NCI-H2107 (cell line): Measurements from ENCODE around the gene USP49.

Experiments
- DNase-seq: peaks from one replicate; lab custom pipeline; 2025; lab: John Stamatoyannopoulos, UW

USP49 gene

GRCh38 chr6:41757271-41757670 is 137.9 kb downstream of the USP49 start:
- no peak for DNase-seq

GRCh38 chr6:41756354-41756753 is 138.8 kb downstream of the USP49 start:
- DNase-seq: no peak

- no peak for DNase-seq
These were observed 139.3 kb downstream of the USP49 start for GRCh38 chr6:41755895-41756294.

- DNase-seq: no peak
These were observed 144.8 kb downstream of the USP49 start for GRCh38 chr6:41750374-41750773.

DNA sequence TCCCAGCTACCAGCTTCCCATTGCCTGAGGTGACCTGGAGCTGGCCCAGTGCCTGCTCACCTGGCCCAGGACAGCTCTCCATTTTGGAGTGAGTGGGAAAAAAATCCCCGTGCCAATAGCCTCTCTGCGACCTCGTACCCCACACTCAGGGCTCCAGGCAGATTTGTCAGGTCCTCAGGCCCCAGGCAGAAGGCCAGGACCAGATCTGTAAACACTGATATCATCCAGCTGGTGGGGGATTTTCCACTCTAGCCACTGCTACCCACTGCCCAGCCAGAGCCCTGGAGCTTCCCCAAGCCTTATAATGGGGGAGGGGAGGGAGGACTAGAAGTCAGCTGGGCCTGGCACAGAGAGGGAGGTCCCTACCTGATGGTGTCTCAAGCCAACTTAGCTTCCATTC is 146.6 kb downstream of the USP49 start:
- DNase-seq: no peak

DNA sequence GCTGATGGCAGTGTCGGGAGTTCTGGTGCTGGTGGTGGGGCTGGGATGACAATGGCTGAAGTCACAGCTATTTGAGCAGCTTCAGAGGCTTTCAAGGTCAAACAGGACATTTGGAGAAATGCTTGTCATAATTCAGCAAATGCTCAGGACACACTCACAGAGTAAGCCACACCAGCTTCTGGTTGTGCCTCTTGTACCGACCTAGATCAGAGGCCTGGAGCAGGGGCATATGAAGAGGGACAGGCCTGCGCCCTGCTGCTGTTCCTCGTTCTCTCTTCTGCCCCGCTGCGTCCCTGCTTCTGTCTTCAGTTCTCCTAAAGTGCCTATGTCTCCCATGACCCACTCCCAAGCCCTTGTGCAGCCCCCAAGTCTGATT is 147.1 kb downstream of the USP49 start:
- DNase-seq: no peak

DNA sequence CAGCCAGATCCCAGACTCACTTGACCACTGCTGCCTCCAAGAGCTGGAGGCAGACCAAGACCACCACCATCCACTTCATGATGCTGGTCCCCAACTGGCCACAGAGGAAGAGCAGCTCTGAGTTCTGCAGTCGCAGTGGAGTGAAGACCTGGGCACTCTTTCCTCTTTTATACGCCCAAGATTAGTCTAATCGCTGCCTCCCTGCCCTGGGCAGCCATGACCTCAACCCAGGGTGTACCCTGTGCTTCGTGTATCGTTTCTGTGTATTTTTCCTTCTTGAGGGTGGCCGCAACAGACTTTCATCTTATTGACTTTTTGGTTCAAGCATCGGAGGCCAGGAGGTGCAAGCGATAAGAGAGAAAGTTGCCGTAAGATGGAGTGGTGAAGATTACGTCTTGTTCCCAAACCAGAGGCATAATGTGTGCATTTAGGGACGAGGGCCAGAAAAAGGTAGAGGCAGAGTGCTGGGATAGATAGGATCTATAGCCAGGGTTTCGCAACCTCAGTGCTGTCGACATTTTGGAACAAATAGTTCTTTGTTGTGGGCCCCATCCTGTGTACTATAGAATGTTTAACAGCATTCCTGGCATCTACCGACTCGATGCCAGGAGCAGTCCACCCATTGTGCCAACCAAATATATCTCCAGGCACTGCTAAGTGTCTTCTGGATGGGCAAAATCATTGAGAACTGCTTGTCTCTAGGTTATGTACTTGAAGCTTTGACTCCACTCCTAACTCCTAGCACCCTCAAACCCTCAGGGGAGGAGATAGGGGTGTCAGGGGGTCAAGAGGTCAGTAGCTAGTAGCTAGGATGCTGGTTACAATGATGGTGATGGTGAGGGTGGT is 147.7 kb downstream of the USP49 start, which contains the start of gene PGC:
Gene PGC, minus strand, starts transcription at position 142 of the 846 bp plus-strand sequence. Its CDS starts 63 bp downstream, at position 79.
- no peak for DNase-seq

- DNase-seq: no peak
These were observed 149.1 kb downstream of the USP49 start for GRCh38 chr6:41746107-41746506.

DNA sequence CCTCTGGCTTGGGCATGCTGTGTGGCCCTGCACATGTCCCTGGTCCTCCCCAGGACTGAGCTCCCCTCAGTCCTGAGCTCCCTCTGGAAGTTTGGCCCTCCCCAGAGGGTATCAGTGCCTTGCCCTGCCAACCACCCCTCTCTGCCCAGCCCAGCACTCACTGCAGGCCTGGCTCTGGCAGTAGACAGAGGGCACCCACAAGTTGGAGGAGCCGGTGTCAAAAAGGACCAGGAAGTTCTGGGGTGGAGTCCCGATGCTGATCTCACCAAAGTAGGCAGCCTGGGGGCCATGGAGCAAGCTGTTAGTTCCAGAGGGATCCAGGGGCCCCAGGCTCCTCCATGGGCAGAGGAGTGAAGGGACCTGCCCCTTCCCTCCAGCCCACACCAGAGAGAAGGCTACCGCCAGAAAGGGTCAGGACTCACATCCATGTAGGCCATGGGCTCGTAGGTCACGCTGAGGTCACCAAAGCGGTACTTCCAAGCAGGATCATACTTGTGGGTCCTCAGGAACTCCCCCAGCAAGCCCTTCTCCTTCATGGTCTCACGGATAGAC is 150.9 kb downstream of the USP49 start:
- DNase-seq: no peak

DNA sequence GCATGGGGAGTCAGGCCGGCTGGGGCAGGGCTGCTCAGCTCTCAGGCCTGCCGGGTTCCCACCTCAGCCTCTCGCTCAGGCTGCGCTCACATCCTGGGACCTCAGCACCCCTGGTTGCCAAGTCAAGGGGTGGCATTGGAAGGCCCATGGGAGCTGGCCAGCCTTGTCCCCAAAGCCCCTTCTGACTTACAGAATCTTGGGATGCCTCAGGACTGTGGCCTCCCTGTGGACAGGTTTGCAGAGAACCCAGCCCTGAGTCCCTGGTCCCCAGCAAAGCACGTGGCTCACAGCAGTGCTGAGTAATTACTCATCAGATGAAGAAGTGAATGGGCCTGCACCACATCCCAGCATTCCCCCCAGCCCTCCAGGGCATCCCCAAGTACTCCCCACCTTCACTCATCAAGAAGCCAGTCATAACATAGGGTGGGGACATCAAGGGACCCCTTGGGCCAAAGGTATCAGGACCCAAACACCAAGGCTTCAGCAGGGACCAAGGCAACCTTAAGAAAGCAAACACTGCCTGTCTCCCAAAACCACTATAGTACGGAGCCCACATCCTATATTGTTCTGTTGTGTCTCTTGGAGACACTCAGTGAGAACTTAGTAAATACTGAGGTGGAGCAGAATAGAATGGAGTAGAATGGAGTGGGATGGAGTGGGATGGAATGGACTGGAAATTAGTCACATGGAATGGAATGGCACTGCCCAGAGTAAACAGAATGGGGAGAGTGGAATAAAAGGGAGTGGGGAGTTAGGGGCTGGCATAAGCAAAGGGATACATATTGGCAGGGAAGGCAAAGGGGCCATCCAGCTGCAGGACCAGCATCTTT is 151.6 kb downstream of the USP49 start:
- DNase-seq: no peak

DNA sequence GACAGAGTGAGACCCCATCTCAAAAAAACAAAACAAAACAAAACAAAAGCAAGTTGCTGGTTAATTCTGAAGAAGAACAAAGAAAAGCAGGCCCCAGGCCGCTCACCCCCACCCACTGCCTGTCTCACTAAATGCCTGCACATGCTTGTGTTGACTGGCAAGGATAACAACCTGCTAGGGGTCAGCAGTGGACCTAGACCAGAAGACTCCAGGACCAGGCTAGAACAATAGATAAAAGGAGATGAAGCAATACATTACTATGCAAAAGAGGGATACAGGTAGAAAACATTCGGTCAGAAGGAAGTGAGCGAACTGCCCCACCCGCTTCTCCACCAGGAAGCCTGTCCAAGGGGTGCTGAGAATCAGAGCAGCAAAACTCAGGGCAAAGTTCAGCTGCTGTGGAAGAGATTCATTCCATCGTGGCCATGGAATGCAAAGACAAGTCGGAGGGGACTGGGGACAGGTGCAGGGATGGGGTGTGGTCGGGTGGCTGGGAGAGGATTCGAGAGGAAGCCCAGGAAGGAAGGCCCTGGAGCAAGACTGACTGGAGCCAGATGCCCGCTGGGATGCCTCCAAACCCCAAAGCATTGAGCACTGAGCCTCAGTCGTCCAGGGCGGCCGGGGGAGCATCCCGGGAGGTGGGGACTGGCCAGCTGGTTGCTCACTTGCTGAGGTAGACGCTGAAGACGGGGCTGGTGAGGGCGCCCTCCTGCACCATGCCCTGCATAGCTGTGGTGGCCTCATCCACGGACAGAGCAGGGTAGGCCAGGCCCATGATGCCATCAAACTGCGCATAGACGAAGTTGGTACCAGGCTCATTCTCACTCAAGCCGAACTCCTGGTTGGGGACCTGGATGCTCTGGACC is 153.3 kb downstream of the USP49 start:
- DNase-seq: no peak

DNA sequence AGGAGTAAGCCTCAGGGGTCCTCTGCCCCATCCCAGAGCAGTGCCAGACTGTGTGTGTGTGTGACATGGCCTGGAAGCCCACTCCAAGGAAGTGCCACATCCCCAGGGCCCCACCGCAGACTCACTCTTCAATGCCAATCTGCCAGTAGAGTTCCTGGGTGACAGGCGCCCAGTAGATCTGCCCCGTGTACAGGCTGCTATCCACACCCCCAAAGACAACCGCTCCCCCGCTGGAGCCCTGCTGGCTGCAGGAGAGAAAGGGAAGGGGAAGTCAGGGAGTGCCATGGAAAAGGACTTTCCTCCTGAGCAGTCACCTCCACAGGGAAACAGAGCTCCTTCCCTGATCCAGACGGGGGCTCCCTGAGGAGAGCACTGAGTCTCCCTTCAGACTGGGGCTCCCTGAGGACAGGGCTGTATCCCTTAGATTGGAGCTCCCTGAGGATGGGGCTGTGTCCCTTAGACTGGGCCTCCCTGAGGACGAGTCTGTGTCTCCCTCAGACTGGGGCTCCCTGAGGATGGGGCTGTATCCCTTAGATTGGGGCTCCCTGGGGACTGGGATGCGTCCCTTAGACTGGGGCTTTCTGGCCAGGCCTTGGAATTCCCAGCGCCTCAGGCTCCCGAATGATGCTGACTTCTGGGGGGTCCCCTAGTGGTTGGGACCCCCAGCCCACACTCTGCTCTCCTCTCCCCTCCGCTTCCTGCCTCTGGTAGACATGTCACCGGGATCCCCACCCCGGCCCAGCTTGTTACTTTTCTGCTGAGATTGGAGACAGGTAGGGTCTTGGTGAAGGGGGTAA is 154.6 kb downstream of the USP49 start:
- DNase-seq: no peak
